Hematopoietic multipotent progenitor cell (in vitro differentiated cells): ENCODE data around the gene SHTN1. TPM values are rescaled to one million over a fixed set of nuclear protein-coding genes. Genes with fewer than 3 reads are reported as not detected.

Experiments
- DNase-seq, 3 donors: peaks; one replicate each; pipeline ENCODE4 v3.0.0-alpha.2; 2011 to 2015; ENCODE audit warnings: low read depth in 2 of 3, low spot score in 2 of 3
- total RNA-seq: library from RNA; depleted of rRNA; stranded (reverse); fragments of >200 nt; gene quantifications from one replicate; pipeline ENCODE4 v1.2.3, GENCODE V29; 2012

The SHTN1 gene
- total RNA-seq, 1 donor: 0.54 TPM

- DNase-seq: no peak
These were observed 19.4 kb downstream of the SHTN1 start for GRCh38 chr10:116985611-116986010.

GRCh38 chr10:116984202-116984990 lies 20.6 kb downstream of the SHTN1 start:
- DNase-seq: no peak

GRCh38 chr10:116980041-116980440 lies 24.9 kb downstream of the SHTN1 start:
- DNase-seq: no peak

GRCh38 chr10:116978901-116979300 lies 26.1 kb downstream of the SHTN1 start:
- DNase-seq: no peak

- DNase-seq: no peak
These were observed 30.5 kb downstream of the SHTN1 start for GRCh38 chr10:116974456-116975005.

GRCh38 chr10:116973946-116974455 lies 31.0 kb downstream of the SHTN1 start:
- DNase-seq: no peak

- no peak for DNase-seq
These were observed 31.5 kb downstream of the SHTN1 start for GRCh38 chr10:116973371-116973905.

- no peak for DNase-seq
These were observed 32.9 kb downstream of the SHTN1 start for GRCh38 chr10:116972131-116972530.

GRCh38 chr10:116970050-116970449 lies 34.9 kb downstream of the SHTN1 start:
- DNase-seq: no peak

GRCh38 chr10:116968331-116968730 lies 36.7 kb downstream of the SHTN1 start:
- no peak for DNase-seq

GRCh38 chr10:116961406-116962251 lies 43.4 kb downstream of the SHTN1 start:
- DNase-seq: no peak

GRCh38 chr10:116960066-116960776 lies 44.8 kb downstream of the SHTN1 start:
- no peak for DNase-seq

- no peak for DNase-seq
These were observed 52.3 kb downstream of the SHTN1 start for GRCh38 chr10:116952729-116953128.

- no peak for DNase-seq
These were observed 56.5 kb downstream of the SHTN1 start for GRCh38 chr10:116948530-116948870.

- DNase-seq: no peak
These were observed 57.0 kb downstream of the SHTN1 start for GRCh38 chr10:116947841-116948529.

GRCh38 chr10:116944911-116945310 lies 60.1 kb downstream of the SHTN1 start:
- no peak for DNase-seq

GRCh38 chr10:116931806-116932205 lies 73.2 kb downstream of the SHTN1 start:
- DNase-seq: no peak

GRCh38 chr10:116926426-116926825 lies 78.6 kb downstream of the SHTN1 start:
- DNase-seq: no peak

GRCh38 chr10:116925056-116925455 lies 79.9 kb downstream of the SHTN1 start:
- DNase-seq: no peak

GRCh38 chr10:116919706-116920105 lies 85.3 kb downstream of the SHTN1 start:
- DNase-seq: no peak
